ENCODE measurements around the gene TNC. TPM values are rescaled to one million over a fixed set of nuclear protein-coding genes. Genes with fewer than 3 reads are reported as not detected.

Gene TNC
- total and polyA plus RNA-seq, 2 donors from 2014 or later, result 9.4 to 254 TPM

GRCh38 chr9:115084709-115085108, 33.2 kb downstream of the TNC start:
- no peak for TF ChIP-seq CTCF (IDR thresholded peaks at IDR 0.05; ENCODE audit: borderline replicate concordance, extremely low read depth, insufficient read depth)
- no peaks in the 10 kb centered on the region for H3K9me3 ChIP-seq (ENCODE audit: control insufficient read depth in 2 of 3, insufficient read depth in 1 of 3, low read length in 3 of 3)
- H3K36me3 ChIP-seq (ENCODE audit: control insufficient read depth in 2 of 3, insufficient read depth in 3 of 3, low read length in 3 of 3), result peaks cover 0 to 3% (median 2%) of the 10 kb centered on the region in 3 donors
- no peak for FAIRE-seq
- H3K27me3 ChIP-seq (ENCODE audit: control insufficient read depth, insufficient read depth, low read length), result no peaks in the 10 kb centered on the region
- no peaks in the 10 kb centered on the region for H3K4me1 ChIP-seq (ENCODE audit: control insufficient read depth in 2 of 3, insufficient read depth in 2 of 3, low read depth in 1 of 3, low read length in 3 of 3)
- no peak for DNase-seq
- intact Hi-C loops (cut with DNase I), result no loop called here
- no peak overlapping the region for H3K27ac ChIP-seq (ENCODE audit: low read depth in 2 of 2, low read length in 2 of 2)
- no peak overlapping the region for H3K9ac ChIP-seq (ENCODE audit: low read length in 3 of 3)
- no peak overlapping the region for H3K4me3 ChIP-seq (ENCODE audit: low read length in 3 of 3)

GRCh38 chr9:115084157-115084556, 33.8 kb downstream of the TNC start:
- H3K9ac ChIP-seq (ENCODE audit: low read length in 3 of 3), result no peak overlapping the region
- no peaks in the 10 kb centered on the region for H3K4me1 ChIP-seq (ENCODE audit: control insufficient read depth in 2 of 3, insufficient read depth in 2 of 3, low read depth in 1 of 3, low read length in 3 of 3)
- no peak overlapping the region for H3K4me3 ChIP-seq (ENCODE audit: low read length in 3 of 3)
- peaks cover 0 to 3% (median 2%) of the 10 kb centered on the region in 3 donors for H3K36me3 ChIP-seq (ENCODE audit: control insufficient read depth in 2 of 3, insufficient read depth in 3 of 3, low read length in 3 of 3)
- TF ChIP-seq CTCF (IDR thresholded peaks at IDR 0.05; ENCODE audit: borderline replicate concordance, extremely low read depth, insufficient read depth), result no peak
- no peak for DNase-seq
- H3K27me3 ChIP-seq (ENCODE audit: control insufficient read depth, insufficient read depth, low read length), result no peaks in the 10 kb centered on the region
- intact Hi-C loops (cut with DNase I), result no loop called here
- no peak for FAIRE-seq
- H3K27ac ChIP-seq (ENCODE audit: low read depth in 2 of 2, low read length in 2 of 2), result no peak overlapping the region
- no peaks in the 10 kb centered on the region for H3K9me3 ChIP-seq (ENCODE audit: control insufficient read depth in 2 of 3, insufficient read depth in 1 of 3, low read length in 3 of 3)

- TF ChIP-seq CTCF (IDR thresholded peaks at IDR 0.05; ENCODE audit: borderline replicate concordance, extremely low read depth, insufficient read depth), result no peak
- FAIRE-seq (no peak), DNase-seq (no peak)
- Histone ChIP-seq H3K4me1 (ENCODE audit: control insufficient read depth in 2 of 3, insufficient read depth in 2 of 3, low read depth in 1 of 3, low read length in 3 of 3) (no peaks in the 10 kb centered on the region), H3K36me3 (ENCODE audit: control insufficient read depth in 2 of 3, insufficient read depth in 3 of 3, low read length in 3 of 3) (peaks cover 0 to 3% (median 0%) of the 10 kb centered on the region in 3 donors), H3K4me3 (ENCODE audit: low read length in 3 of 3) (no peak overlapping the region), H3K9ac (ENCODE audit: low read length in 3 of 3) (no peak overlapping the region), H3K27me3 (ENCODE audit: control insufficient read depth, insufficient read depth, low read length) (no peaks in the 10 kb centered on the region), H3K9me3 (ENCODE audit: control insufficient read depth in 2 of 3, insufficient read depth in 1 of 3, low read length in 3 of 3) (no peaks in the 10 kb centered on the region), H3K27ac (ENCODE audit: low read depth in 2 of 2, low read length in 2 of 2) (no peak overlapping the region)
- intact Hi-C loops (cut with DNase I), result no loop called here
Observed at GRCh38 chr9:115080242-115080641, 37.7 kb downstream of the TNC start.

- no peak for DNase-seq
Observed at GRCh38 chr9:115079156-115079555, 38.8 kb downstream of the TNC start.

More at GRCh38 chr9:115079156-115079555, 38.8 kb downstream of the TNC start:
- Histone ChIP-seq H3K27me3 (ENCODE audit: control insufficient read depth, insufficient read depth, low read length) (no peaks in the 10 kb centered on the region), H3K4me1 (ENCODE audit: control insufficient read depth in 2 of 3, insufficient read depth in 2 of 3, low read depth in 1 of 3, low read length in 3 of 3) (no peaks in the 10 kb centered on the region), H3K4me3 (ENCODE audit: low read length in 3 of 3) (no peak overlapping the region), H3K9ac (ENCODE audit: low read length in 3 of 3) (no peak overlapping the region), H3K27ac (ENCODE audit: low read depth in 2 of 2, low read length in 2 of 2) (no peak overlapping the region), H3K36me3 (ENCODE audit: control insufficient read depth in 2 of 3, insufficient read depth in 3 of 3, low read length in 3 of 3) (peaks cover 0 to 2% (median 0%) of the 10 kb centered on the region in 3 donors), H3K9me3 (ENCODE audit: control insufficient read depth in 2 of 3, insufficient read depth in 1 of 3, low read length in 3 of 3) (no peaks in the 10 kb centered on the region)
- no peak for FAIRE-seq
- intact Hi-C loops (cut with DNase I), result no loop called here
- TF ChIP-seq CTCF (IDR thresholded peaks at IDR 0.05; ENCODE audit: borderline replicate concordance, extremely low read depth, insufficient read depth), result no peak
